ENCODE measurements around the gene TMA7B. TPM values are rescaled to one million over a fixed set of nuclear protein-coding genes. Genes with fewer than 3 reads are reported as not detected.

Gene TMA7B
- 0.12 TPM for total RNA-seq

GRCh38 chr22:39959640-39960447 is at the start of gene TMA7B:
Gene TMA7B, plus strand, starts transcription at chr22:39960397. Its CDS starts 3,978 bp downstream, at chr22:39964375.

GRCh38 chr22:39994566-39995392 is 34.6 kb downstream of the TMA7B start, which contains the start of gene FAM83F:
Gene FAM83F, plus strand, starts transcription at chr22:39994954. Its CDS starts 89 bp downstream, at chr22:39995043.

Other genes with a start within 250 kb of the TMA7B start
- gene ENTHD1, start 66.6 kb upstream of the TMA7B start, total RNA-seq, result not detected
- gene GRAP2, start 59.3 kb upstream of the TMA7B start, total RNA-seq, result 2.5 TPM
- 2.5 TPM for gene FAM83F, start 34.6 kb downstream of the TMA7B start, total RNA-seq
- 76.0 TPM for gene TNRC6B, start 217.5 kb downstream of the TMA7B start, total RNA-seq

Measured in metanephros (tissue), 1 donor.